Measurements from ENCODE around the gene SP8. TPM values are rescaled to one million over a fixed set of nuclear protein-coding genes. Genes with fewer than 3 reads are reported as not detected.

SP8 gene
- total RNA-seq, 2 donors from 2014 or later: 3.3 to 5.2 TPM

- Histone ChIP-seq H3K4me1 (ENCODE audit: control insufficient read depth, insufficient read depth, low read length) (no peaks in the 10 kb centered on the region), H3K27me3 (ENCODE audit: control insufficient read depth, insufficient read depth, low read length, poor library complexity, severe bottlenecking) (no peaks in the 10 kb centered on the region), H3K9ac (ENCODE audit: extremely low read depth, low read length, poor library complexity, severe bottlenecking) (no peak overlapping the region), H3K27ac (ENCODE audit: low read depth, low read length) (no peak overlapping the region), H3K4me3 (ENCODE audit: low read length) (no peak overlapping the region), H3K9me3 (ENCODE audit: control insufficient read depth, low read length) (no peaks in the 10 kb centered on the region), H3K36me3 (ENCODE audit: control insufficient read depth, insufficient read depth, low read length) (no peaks in the 10 kb centered on the region)
- no peak overlapping the region for H3K27ac Mint-ChIP-seq
- TF ChIP-seq, protein P1, sequence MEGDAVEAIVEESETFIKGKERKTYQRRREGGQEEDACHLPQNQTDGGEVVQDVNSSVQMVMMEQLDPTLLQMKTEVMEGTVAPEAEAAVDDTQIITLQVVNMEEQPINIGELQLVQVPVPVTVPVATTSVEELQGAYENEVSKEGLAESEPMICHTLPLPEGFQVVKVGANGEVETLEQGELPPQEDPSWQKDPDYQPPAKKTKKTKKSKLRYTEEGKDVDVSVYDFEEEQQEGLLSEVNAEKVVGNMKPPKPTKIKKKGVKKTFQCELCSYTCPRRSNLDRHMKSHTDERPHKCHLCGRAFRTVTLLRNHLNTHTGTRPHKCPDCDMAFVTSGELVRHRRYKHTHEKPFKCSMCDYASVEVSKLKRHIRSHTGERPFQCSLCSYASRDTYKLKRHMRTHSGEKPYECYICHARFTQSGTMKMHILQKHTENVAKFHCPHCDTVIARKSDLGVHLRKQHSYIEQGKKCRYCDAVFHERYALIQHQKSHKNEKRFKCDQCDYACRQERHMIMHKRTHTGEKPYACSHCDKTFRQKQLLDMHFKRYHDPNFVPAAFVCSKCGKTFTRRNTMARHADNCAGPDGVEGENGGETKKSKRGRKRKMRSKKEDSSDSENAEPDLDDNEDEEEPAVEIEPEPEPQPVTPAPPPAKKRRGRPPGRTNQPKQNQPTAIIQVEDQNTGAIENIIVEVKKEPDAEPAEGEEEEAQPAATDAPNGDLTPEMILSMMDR (conservative IDR thresholded peaks at IDR 0.05): no peak
- no peak overlapping the region for H3K4me3 Mint-ChIP-seq
- H3K27me3 Mint-ChIP-seq (ENCODE audit: insufficient read depth): no peaks in the 10 kb centered on the region
- no peak for DNase-seq
- H3K4me1 Mint-ChIP-seq: peaks cover 12% of the 10 kb centered on the region
- 94% methylated on average over 1 of the region's 1 CpG; no CpG with 5 or more reads in 1 of the 2 experiments for WGBS, 2 experiments (ENCODE audit: insufficient coverage in 1 of 2, insufficient read length in 1 of 2)
- H3K36me3 Mint-ChIP-seq (ENCODE audit: low read depth): no peaks in the 10 kb centered on the region
- H3K9me3 Mint-ChIP-seq: no peaks in the 10 kb centered on the region
Measured at GRCh38 chr7:20749906-20750305, 36.8 kb downstream of the SP8 start.

GRCh38 chr7:20748853-20749252, 37.8 kb downstream of the SP8 start:
- Histone ChIP-seq H3K9ac (ENCODE audit: extremely low read depth, low read length, poor library complexity, severe bottlenecking) (no peak overlapping the region), H3K9me3 (ENCODE audit: control insufficient read depth, low read length) (no peaks in the 10 kb centered on the region), H3K4me3 (ENCODE audit: low read length) (no peak overlapping the region), H3K27me3 (ENCODE audit: control insufficient read depth, insufficient read depth, low read length, poor library complexity, severe bottlenecking) (no peaks in the 10 kb centered on the region), H3K4me1 (ENCODE audit: control insufficient read depth, insufficient read depth, low read length) (no peaks in the 10 kb centered on the region), H3K36me3 (ENCODE audit: control insufficient read depth, insufficient read depth, low read length) (no peaks in the 10 kb centered on the region), H3K27ac (ENCODE audit: low read depth, low read length) (no peak overlapping the region)
- Mint-ChIP-seq H3K27ac (no peak overlapping the region), H3K36me3 (ENCODE audit: low read depth) (no peaks in the 10 kb centered on the region), H3K9me3 (no peaks in the 10 kb centered on the region), H3K4me3 (no peak overlapping the region), H3K4me1 (peaks cover 18% of the 10 kb centered on the region), H3K27me3 (ENCODE audit: insufficient read depth) (no peaks in the 10 kb centered on the region)
- TF ChIP-seq, protein P1 (conservative IDR thresholded peaks at IDR 0.05): no peak
- WGBS, 2 experiments (ENCODE audit: insufficient coverage in 1 of 2, insufficient read length in 1 of 2): 100% methylated on average over 1 of the region's 1 CpG
- no peak for DNase-seq

DNA sequence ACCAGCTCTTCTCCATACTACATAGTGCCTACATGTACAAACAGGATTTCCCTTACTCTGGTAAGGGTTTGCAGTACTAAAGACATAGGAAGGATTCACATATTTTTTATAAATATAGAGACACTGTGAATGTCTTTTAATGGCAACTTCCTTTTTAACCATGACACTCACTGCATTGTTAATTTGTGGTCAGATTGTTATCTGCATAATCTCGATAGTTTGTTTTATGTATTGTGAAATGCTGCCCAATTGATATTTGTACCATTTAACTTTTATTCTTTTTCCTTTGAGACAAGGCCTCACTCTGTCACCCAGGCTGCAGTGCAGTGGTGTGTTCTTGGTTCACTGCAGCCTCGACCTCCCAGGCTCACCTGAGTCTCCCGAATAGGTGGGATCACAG, 39.7 kb downstream of the SP8 start:
- TF ChIP-seq, protein P1 (conservative IDR thresholded peaks at IDR 0.05): no peak
- Mint-ChIP-seq H3K4me3 (no peak overlapping the region), H3K27me3 (ENCODE audit: insufficient read depth) (no peaks in the 10 kb centered on the region), H3K4me1 (peaks cover 34% of the 10 kb centered on the region), H3K36me3 (ENCODE audit: low read depth) (no peaks in the 10 kb centered on the region), H3K9me3 (no peaks in the 10 kb centered on the region), H3K27ac (no peak overlapping the region)
- WGBS, 2 experiments (ENCODE audit: insufficient coverage in 1 of 2, insufficient read length in 1 of 2): 71 to 96% methylated on average over 1 to 3 of the region's 3 CpGs
- Histone ChIP-seq H3K4me3 (ENCODE audit: low read length) (no peak overlapping the region), H3K27ac (ENCODE audit: low read depth, low read length) (no peak overlapping the region), H3K9me3 (ENCODE audit: control insufficient read depth, low read length) (no peaks in the 10 kb centered on the region), H3K36me3 (ENCODE audit: control insufficient read depth, insufficient read depth, low read length) (no peaks in the 10 kb centered on the region), H3K4me1 (ENCODE audit: control insufficient read depth, insufficient read depth, low read length) (no peaks in the 10 kb centered on the region), H3K9ac (ENCODE audit: extremely low read depth, low read length, poor library complexity, severe bottlenecking) (no peak overlapping the region), H3K27me3 (ENCODE audit: control insufficient read depth, insufficient read depth, low read length, poor library complexity, severe bottlenecking) (no peaks in the 10 kb centered on the region)
- DNase-seq: no peak

Data from endodermal cell (in vitro differentiated cells).